ENCODE results near the gene NSD1. TPM values are rescaled to one million over a fixed set of nuclear protein-coding genes. Genes with fewer than 3 reads are reported as not detected.
"Not testable (repeated sequence)": the region's sequence is repeated elsewhere in the genome, so short reads cannot be mapped to it uniquely, and the experiment has no call there.

NSD1 gene
- total and polyA plus RNA-seq, 9 of the 15 experiments (the other 6 are each of a cell fraction or from before 2014, with no cell fraction given), result 3.8 to 51.0 (median 24.7) TPM

- WGBS (ENCODE audit: insufficient coverage, low coverage, missing lambda C conversion rate), result 90% methylated on average over 14 of the region's 17 CpGs
- Histone ChIP-seq H3K36me3 (ENCODE audit: control insufficient read depth, insufficient read depth, low read length) (peaks cover 75% of the 10 kb centered on the region; the same call in 2 of the 3 replicates), H3K4me2 (ENCODE audit: insufficient read depth, low read length) (no peak overlapping the region), H3K9me3 (replicated peaks; ENCODE audit: control insufficient read depth, insufficient read depth, low read depth, low read length) (no peaks in the 10 kb centered on the region), H3K4me1 (replicated peaks in 1 of 2; ENCODE audit: control insufficient read depth in 2 of 2, insufficient read depth in 2 of 2, low read length in 2 of 2) (no peaks in the 10 kb centered on the region; a peak in 1 of 5 replicates), H3K27ac (ENCODE audit: extremely low read depth, low read depth, low read length) (no peak overlapping the region), H3K9me1 (ENCODE audit: control insufficient read depth, insufficient read depth, low read length) (no peaks in the 10 kb centered on the region), H2AFZ (ENCODE audit: low read depth, low read length) (no peak overlapping the region), H3K9ac (ENCODE audit: insufficient read depth in 1 of 2, low read depth in 2 of 2, low read length in 2 of 2) (no peak overlapping the region; a peak in 1 of 4 replicates), H4K20me1 (replicated peaks; ENCODE audit: control insufficient read depth, insufficient read depth, low read length) (0 out of 2 replicates have a peak, but pooled peaks cover 3% of the 10 kb centered on the region), H3K27me3 (ENCODE audit: control insufficient read depth in 2 of 2, insufficient read depth in 2 of 2, low read length in 2 of 2) (no peaks in the 10 kb centered on the region), H3K4me3 (no peak overlapping the region), H3K79me2 (ENCODE audit: control insufficient read depth, insufficient read depth, low read length) (peaks cover 56% of the 10 kb centered on the region)
- DNase-seq (ENCODE audit: extremely low read depth in 1 of 4, low spot score in 3 of 4), result no peak
- in situ Hi-C loops (cut with MboI), result no loop called here
- BruUV-seq (replicated peaks), result no TSS peak
- ChIA-PET CTCF (ENCODE audit: low intra/inter-chr PET ratio) (no interaction called here), POLR2A (interaction anchor here (0.6 to 1.8 kb wide), 3 partner anchors 10 to 157 kb away, joined by 3 to 4 read pairs (median 3); partner anchors contain the start of gene PRELID1)
- TF ChIP-seq, protein P1, sequence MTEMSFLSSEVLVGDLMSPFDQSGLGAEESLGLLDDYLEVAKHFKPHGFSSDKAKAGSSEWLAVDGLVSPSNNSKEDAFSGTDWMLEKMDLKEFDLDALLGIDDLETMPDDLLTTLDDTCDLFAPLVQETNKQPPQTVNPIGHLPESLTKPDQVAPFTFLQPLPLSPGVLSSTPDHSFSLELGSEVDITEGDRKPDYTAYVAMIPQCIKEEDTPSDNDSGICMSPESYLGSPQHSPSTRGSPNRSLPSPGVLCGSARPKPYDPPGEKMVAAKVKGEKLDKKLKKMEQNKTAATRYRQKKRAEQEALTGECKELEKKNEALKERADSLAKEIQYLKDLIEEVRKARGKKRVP (CRISPR knock-in tag; IDR thresholded peaks at IDR 0.05), result no peak
- TF ChIP-seq NFIC (IDR thresholded peaks at IDR 0.05) (peak; percentile 27; the same call in 1 of the 2 replicates), SNRNP70 (optimal IDR thresholded peaks at IDR 0.05; ENCODE audit: low read depth, low read length) (no peak), SRSF7 (optimal IDR thresholded peaks at IDR 0.05; ENCODE audit: low read depth, low read length) (no peak), ZFP36 (IDR thresholded peaks at IDR 0.05; ENCODE audit: low read depth, low read length, partially characterized antibody) (peak; percentile 27)
- ATAC-seq, result no peak
- intact Hi-C loops (cut with micrococcal nuclease), result no loop called here
- no peak for FAIRE-seq
Measured at GRCh38 chr5:177146891-177147638, 13.5 kb downstream of the NSD1 start.

DNA sequence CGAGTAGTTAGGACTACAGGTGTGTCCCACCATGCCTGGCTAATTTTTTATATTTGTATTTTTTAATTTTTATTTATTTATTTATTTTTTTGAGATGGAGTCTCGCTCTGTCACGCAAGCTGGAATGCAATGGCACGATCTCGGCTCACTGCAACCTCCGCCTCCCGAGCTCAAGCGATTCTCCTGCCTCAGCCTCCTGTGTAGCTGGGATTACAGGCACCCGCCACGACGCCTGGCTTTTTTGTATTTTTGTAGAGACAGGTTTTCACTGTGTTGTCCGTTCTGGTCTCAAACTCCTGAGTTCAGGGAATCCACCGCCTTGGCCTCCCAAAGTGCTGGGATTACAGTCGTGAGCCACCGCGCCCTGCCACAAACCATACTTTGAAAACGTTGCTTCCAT lies 16.5 kb downstream of the NSD1 start:
- CTCF ChIA-PET (ENCODE audit: low intra/inter-chr PET ratio); H2AFZ ChIP-seq (ENCODE audit: low read depth, low read length); H3K9me1 ChIP-seq (ENCODE audit: control insufficient read depth, insufficient read depth, low read length); H4K20me1 ChIP-seq (replicated peaks; ENCODE audit: control insufficient read depth, insufficient read depth, low read length); BruUV-seq (replicated peaks); FAIRE-seq; H3K27me3 ChIP-seq (ENCODE audit: control insufficient read depth in 2 of 2, insufficient read depth in 2 of 2, low read length in 2 of 2); POLR2A ChIA-PET; H3K9me3 ChIP-seq (replicated peaks; ENCODE audit: control insufficient read depth, insufficient read depth, low read depth, low read length); DNase-seq (ENCODE audit: extremely low read depth in 1 of 4, low spot score in 3 of 4); H3K4me1 ChIP-seq (replicated peaks in 1 of 2; ENCODE audit: control insufficient read depth in 2 of 2, insufficient read depth in 2 of 2, low read length in 2 of 2); H3K27ac ChIP-seq (ENCODE audit: extremely low read depth, low read depth, low read length); in situ Hi-C loops (cut with MboI); H3K9ac ChIP-seq (ENCODE audit: insufficient read depth in 1 of 2, low read depth in 2 of 2, low read length in 2 of 2); ATAC-seq; H3K4me3 ChIP-seq; intact Hi-C loops (cut with micrococcal nuclease); H3K4me2 ChIP-seq (ENCODE audit: insufficient read depth, low read length): not testable (repeated sequence)
- peaks cover 59% of the 10 kb centered on the region; the same call in 1 of the 3 replicates for H3K36me3 ChIP-seq (ENCODE audit: control insufficient read depth, insufficient read depth, low read length)
- peaks cover 53% of the 10 kb centered on the region for H3K79me2 ChIP-seq (ENCODE audit: control insufficient read depth, insufficient read depth, low read length)
- WGBS (ENCODE audit: insufficient coverage, low coverage, missing lambda C conversion rate), result 94% methylated on average over 17 of the region's 17 CpGs

All from K562 (cell line).